ENCODE results near the gene TIMM17B.

TIMM17B gene

DNA sequence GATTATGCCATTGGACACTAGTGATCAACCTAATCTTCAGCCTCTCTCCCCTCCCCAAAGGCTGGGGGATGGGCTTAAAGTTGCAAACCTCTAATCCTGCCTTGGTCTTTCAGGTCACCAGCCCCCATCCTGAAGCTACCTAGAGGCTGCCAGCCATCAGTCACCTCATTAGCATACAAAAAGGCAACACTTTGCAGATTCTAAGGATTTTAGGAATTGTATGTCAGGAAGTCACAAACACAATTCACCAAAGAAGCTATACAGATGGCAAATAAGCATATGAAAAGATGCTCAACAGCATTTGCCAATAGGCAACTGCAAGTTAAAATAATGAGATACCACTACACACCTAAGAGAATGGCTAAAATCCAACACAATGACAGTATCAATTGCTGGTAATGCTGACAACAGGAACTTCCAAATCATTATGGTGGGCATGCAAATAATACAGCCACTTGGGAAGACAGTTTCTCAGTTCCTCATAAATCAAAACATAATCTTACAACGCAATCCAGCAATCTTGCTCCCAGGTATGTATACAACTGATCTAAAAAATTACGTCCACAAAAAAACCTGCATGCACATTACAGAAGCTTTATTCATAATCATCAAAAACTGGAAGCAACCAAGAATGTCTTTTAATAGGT is 30.3 kb upstream of the TIMM17B start:
- DNase-seq = no peak
- TF ChIP-seq POLR2A (IDR thresholded peaks at IDR 0.05; ENCODE audit: low read length) (no peak), GATA1 (IDR thresholded peaks at IDR 0.05; ENCODE audit: low read depth, low read length) (no peak)

- TF ChIP-seq GATA1 (IDR thresholded peaks at IDR 0.05; ENCODE audit: low read depth, low read length) (no peak), POLR2A (IDR thresholded peaks at IDR 0.05; ENCODE audit: low read length) (no peak)
- DNase-seq = no peak
These were observed 29.6 kb upstream of the TIMM17B start for GRCh38 chrX:48927123-48927522.

- no peak for DNase-seq
- no peak for TF ChIP-seq GATA1 (IDR thresholded peaks at IDR 0.05; ENCODE audit: low read depth, low read length)
- no peak for TF ChIP-seq POLR2A (IDR thresholded peaks at IDR 0.05; ENCODE audit: low read length)
These were observed 26.7 kb upstream of the TIMM17B start for GRCh38 chrX:48924270-48924669.

- DNase-seq = no peak
- no peak for TF ChIP-seq GATA1 (IDR thresholded peaks at IDR 0.05; ENCODE audit: low read depth, low read length)
- TF ChIP-seq POLR2A (IDR thresholded peaks at IDR 0.05; ENCODE audit: low read length) = no peak
These were observed 26.2 kb upstream of the TIMM17B start for GRCh38 chrX:48923771-48924170.

DNA sequence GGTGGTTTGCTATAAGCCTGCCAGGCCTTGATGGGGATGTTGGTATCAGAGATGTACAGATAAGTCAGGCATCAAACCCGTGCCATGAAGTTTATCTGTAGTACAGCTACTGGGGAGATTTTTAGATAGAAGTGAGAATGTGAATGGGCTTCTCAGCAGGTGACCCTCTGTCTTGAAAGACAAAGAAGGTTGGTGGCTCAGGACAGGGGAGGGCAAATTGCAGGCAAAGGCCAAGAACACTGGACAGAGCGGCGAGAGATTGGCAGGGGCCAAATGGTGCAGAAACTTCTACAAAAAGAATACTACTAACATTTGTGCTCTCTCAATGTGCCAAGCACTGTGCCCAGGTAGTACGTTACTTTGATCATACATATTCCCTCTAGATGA is 23.1 kb upstream of the TIMM17B start:
- DNase-seq = no peak
- TF ChIP-seq POLR2A (IDR thresholded peaks at IDR 0.05; ENCODE audit: low read length) (no peak), GATA1 (IDR thresholded peaks at IDR 0.05; ENCODE audit: low read depth, low read length) (no peak)

- peak; percentile 86 for DNase-seq
- TF ChIP-seq GATA1 (IDR thresholded peaks at IDR 0.05; ENCODE audit: low read depth, low read length) (no peak), POLR2A (IDR thresholded peaks at IDR 0.05; ENCODE audit: low read length) (peak; percentile 56)
These were observed 22.6 kb upstream of the TIMM17B start for GRCh38 chrX:48919947-48920717.

DNA sequence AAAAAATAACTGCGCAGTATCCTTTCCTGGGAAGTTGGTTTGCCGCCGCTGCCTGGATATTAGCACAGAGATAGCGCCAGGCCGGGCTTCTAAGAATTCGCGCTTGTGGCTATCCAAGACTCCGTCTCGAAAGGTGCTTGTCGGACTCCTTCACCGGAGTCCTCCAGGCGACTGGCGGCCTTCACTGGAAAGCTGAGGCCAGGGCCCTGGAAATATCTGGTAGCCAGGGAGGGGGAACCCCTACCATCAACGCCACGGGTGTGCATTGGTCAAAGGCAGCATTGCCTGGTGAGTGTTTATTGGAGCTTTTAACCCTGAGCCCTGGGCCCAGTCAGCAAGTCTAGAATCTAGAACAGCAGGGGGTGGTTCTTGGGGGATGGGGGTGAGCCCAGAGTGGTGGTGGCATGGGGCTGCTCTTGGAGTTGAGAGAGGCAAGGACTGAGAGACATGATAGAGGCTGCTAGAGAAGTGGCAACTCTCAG is 21.8 kb upstream of the TIMM17B start:
- peak in 1 of 2 experiments; percentile 68 for DNase-seq
- TF ChIP-seq POLR2A (IDR thresholded peaks at IDR 0.05; ENCODE audit: low read length) = no peak
- no peak for TF ChIP-seq GATA1 (IDR thresholded peaks at IDR 0.05; ENCODE audit: low read depth, low read length)

- peak; percentile 95 to 96 for DNase-seq
- peak; percentile 94 for TF ChIP-seq POLR2A (IDR thresholded peaks at IDR 0.05; ENCODE audit: low read length)
- TF ChIP-seq GATA1 (IDR thresholded peaks at IDR 0.05; ENCODE audit: low read depth, low read length) = no peak
These were observed 21.2 kb upstream of the TIMM17B start, which contains the start of gene PIM2 for GRCh38 chrX:48918643-48919340. TSS of gene PIM2 (minus strand) at chrX:48919024. CDS start at chrX:48918834, 190 bp downstream.

DNA sequence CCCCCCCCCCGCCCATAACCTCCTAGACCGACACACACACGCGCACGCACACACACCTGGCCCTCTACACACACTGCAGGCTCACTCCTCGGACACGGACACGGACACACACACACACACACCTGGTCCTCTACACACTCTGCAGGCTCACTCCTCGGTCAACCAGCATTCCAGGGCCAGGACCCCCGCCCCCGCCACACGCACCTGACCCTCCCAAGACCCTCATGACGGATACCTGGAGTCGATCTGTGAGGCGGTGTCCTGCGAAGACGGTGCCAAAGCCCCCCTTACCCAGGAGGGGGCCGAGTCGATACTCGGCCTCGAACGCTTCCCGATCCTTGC is 20.7 kb upstream of the TIMM17B start:
- DNase-seq = peak in 1 of 2 experiments; percentile 36
- no peak for TF ChIP-seq GATA1 (IDR thresholded peaks at IDR 0.05; ENCODE audit: low read depth, low read length)
- TF ChIP-seq POLR2A (IDR thresholded peaks at IDR 0.05; ENCODE audit: low read length) = no peak

DNA sequence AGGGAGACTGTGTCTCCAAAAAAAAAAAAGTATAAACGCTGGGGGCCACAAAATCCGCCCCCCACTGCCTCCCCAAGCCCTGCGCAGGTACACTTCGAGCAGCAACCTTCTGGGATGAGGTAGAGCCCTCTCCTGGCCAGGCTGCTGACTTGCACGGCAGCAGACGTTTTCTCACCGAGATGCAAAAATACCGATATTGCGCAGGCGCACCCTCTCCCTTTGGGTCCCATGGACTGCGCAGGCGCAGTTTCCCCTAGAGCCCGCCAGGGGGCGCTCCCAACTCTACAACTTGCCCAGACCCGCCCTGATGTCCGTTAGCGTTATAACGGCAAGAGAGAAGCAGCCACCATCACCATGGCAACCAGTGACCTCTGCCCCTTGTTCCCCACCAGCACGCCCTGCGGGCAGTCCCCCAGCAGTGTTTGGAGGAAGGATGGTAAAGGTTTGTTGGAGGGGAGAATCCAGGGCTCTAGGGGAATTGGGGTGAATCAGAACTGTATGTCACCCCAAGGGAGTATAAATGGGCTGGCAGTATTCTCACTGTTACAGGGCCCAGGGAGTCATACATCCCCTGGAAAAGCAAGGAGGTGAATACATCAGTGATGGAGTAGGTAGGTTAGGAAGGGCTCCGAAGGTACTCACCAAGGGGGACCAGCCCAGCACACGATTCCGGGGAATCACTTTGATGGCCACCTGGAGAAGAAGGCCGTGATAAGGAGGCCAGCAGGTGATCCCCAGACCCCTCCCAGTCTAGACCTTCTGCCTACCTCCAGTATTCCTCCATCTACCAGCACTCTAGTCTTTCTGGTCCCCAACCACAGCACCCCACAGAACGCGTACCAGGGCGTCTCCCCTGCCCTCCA is 19.8 kb upstream of the TIMM17B start:
- peak; percentile 42 for TF ChIP-seq POLR2A (IDR thresholded peaks at IDR 0.05; ENCODE audit: low read length)
- TF ChIP-seq GATA1 (IDR thresholded peaks at IDR 0.05; ENCODE audit: low read depth, low read length) = no peak
- DNase-seq = peak; percentile 94

- DNase-seq = no peak
- TF ChIP-seq POLR2A (IDR thresholded peaks at IDR 0.05; ENCODE audit: low read length) (no peak), GATA1 (IDR thresholded peaks at IDR 0.05; ENCODE audit: low read depth, low read length) (no peak)
These were observed 17.3 kb upstream of the TIMM17B start for GRCh38 chrX:48914593-48915493.

DNA sequence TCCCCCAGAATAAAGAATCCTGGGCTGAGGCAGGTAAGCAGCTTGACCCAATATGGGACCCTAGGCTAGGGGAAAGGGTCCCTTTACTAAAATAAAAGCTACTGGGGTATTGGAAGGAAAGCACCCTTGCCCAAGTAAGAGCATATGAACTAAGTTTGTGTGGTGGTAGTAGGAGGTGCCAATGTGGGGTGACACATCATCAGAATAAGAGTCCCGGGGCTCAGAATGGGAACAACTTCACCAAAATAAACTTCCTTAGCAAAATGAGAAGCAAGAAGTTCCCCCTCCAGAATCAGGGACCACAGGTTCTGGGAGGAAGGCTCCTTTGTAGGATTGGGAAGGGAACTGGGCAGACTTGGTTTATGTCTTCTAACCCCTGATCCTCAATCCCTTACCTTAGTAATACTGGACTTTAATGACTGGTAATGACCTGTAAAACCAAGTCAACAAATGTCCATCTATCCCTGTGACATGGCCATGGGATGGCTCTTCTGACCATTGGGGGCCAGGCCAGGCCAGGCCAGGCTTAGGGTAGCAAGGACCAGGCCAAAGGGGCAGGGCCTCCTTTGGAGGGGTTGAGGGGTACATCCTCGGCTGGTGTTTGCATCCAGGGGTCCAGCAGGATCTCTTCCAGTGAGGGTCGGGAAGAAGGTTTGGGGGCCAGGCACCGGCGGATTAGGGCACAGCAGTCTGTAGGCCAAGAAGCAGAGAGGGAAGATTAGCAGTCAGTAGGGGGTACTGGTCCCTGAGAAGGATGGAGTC is 16.2 kb upstream of the TIMM17B start:
- TF ChIP-seq GATA1 (IDR thresholded peaks at IDR 0.05; ENCODE audit: low read depth, low read length) (no peak), POLR2A (IDR thresholded peaks at IDR 0.05; ENCODE audit: low read length) (peak; percentile 10)

More for the DNA sequence above, 16.2 kb upstream of the TIMM17B start:
- DNase-seq = no peak
